Spinal cord (tissue), 10 donors: ENCODE measurements around the gene CHEK1. TPM values are rescaled to one million over a fixed set of nuclear protein-coding genes. Genes with fewer than 3 reads are reported as not detected.
"Not testable (repeated sequence)": the region's sequence is repeated elsewhere in the genome, so short reads cannot be mapped to it uniquely, and the experiment has no call there.

ENCODE experiments used
- DNase-seq, 6 donors: peaks; one replicate each; pipeline versions ENCODE4 v3.0.0 to v3.0.0-alpha.2; 2013 to 2015; ENCODE audit warnings: low spot score in 6 of 6, low read depth in 4 of 6
- H3K27ac ChIP-seq: one replicate; pipeline ENCODE4 v1.5.1; 2013; ENCODE audit warnings: low read depth, low read length, control low read depth
- H3K27me3 ChIP-seq: one replicate; pipeline ENCODE4 v1.6.1; 2013; ENCODE audit warnings: low read length; ENCODE audit not compliant: control insufficient read depth, insufficient read depth
- H3K36me3 ChIP-seq: one replicate; pipeline ENCODE4 v1.6.1; 2013; ENCODE audit warnings: low read length; ENCODE audit not compliant: control insufficient read depth, insufficient read depth
- H3K4me1 ChIP-seq: one replicate; pipeline ENCODE4 v1.6.1; 2013; ENCODE audit warnings: low read length; ENCODE audit not compliant: control insufficient read depth, insufficient read depth
- H3K4me3 ChIP-seq: one replicate; pipeline ENCODE4 v1.5.1; 2013; ENCODE audit warnings: low read depth, low read length, control low read depth
- H3K9me3 ChIP-seq: one replicate; pipeline ENCODE4 v1.6.1; 2013; ENCODE audit warnings: low read length; ENCODE audit not compliant: control insufficient read depth, insufficient read depth
- WGBS: methylation state at CpG from one replicate; pipeline ENCODE4 v1.1.5; 2013; ENCODE audit warnings: missing lambda C conversion rate; ENCODE audit not compliant: insufficient coverage; 5-methylcytosine and 5-hydroxymethylcytosine counted together
- polyA plus RNA-seq, 2 donors: library from polyadenylated mRNA; unstranded; fragments of 120-200 nt; gene quantifications; one replicate each; pipeline ENCODE4 v1.2.1, GENCODE V29; 2013; ENCODE audit not compliant: insufficient read length in 2 of 2
- small RNA-seq: library from RNA; depleted of rRNA; stranded (forward); fragments of <200 nt; gene quantifications from one replicate; pipeline ENCODE3, GENCODE V24; 2014; ENCODE audit warnings: low replicate concordance
- total RNA-seq, 2 donors: library from RNA; depleted of rRNA in 1 of 2; stranded (reverse); fragments of 120-200 nt in 1 of 2; fragments of >200 nt in 1 of 2; gene quantifications; one replicate each; pipeline versions ENCODE4 v1.2.3 to v1.2.4, GENCODE V29; 2013 to 2014
- donor health status: healthy.

The CHEK1 gene
- total and polyA plus RNA-seq, 4 donors, result 8.5 to 15.4 (median 11.6) TPM

DNA sequence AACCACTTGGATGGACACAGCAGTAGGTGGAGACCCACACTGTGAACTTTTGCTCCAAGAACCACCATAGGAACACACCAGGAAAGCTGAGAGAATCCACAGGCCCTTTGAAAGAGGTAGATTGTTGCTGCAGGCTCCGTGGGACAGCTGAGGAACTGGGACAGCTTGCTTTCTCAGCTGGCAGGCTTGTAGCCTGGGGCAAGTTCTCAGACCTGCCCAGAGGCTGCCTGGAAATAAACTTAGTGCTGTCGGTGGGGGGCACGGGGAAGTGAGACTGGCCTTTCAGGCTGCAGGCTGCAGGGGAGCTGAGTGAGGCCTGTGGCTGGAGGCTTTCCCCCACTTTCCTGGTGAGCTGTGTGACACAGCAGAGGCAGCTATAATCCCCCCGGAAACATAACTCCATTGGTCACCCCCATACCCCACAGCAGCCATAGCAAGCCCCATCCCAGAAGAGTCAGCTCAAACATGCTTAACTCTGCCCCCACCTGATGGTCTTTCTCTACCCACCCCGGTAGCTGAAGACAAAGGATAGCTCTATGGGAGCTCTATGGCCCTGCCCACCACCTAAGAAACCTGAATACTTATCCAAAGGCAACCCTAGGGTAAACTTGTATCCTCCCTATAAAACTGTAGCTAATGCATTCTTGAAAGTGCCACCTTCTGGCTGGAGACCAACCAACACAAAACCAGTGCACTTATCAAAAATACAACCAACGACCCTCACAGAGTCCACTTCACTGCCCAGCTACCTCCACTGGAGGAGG, 77.1 kb downstream of the CHEK1 start:
- WGBS, result 32% methylated on average over 6 of the region's 6 CpGs
- H3K27me3 ChIP-seq, result no peaks in the 10 kb centered on the region
- H3K9me3 ChIP-seq, result no peaks in the 10 kb centered on the region
- no peaks in the 10 kb centered on the region for H3K36me3 ChIP-seq
- H3K4me1 ChIP-seq, result no peaks in the 10 kb centered on the region
- H3K4me3 ChIP-seq, result no peak overlapping the region
- H3K27ac ChIP-seq, result no peak overlapping the region
- no peak for DNase-seq

GRCh38 chr11:125704686-125705085, 79.7 kb downstream of the CHEK1 start:
- not testable (repeated sequence) for H3K9me3 ChIP-seq, H3K4me1 ChIP-seq, H3K27ac ChIP-seq, DNase-seq, H3K27me3 ChIP-seq, H3K36me3 ChIP-seq, H3K4me3 ChIP-seq
- 98% methylated on average over 12 of the region's 24 CpGs for WGBS

GRCh38 chr11:125720781-125721180, 95.8 kb downstream of the CHEK1 start:
- H3K4me3 ChIP-seq, result no peak overlapping the region
- no peak for DNase-seq
- H3K36me3 ChIP-seq, result no peaks in the 10 kb centered on the region
- peaks cover 2% of the 10 kb centered on the region for H3K9me3 ChIP-seq
- no peaks in the 10 kb centered on the region for H3K27me3 ChIP-seq
- H3K4me1 ChIP-seq, result no peaks in the 10 kb centered on the region
- H3K27ac ChIP-seq, result no peak overlapping the region
- 97% methylated on average over 6 of the region's 6 CpGs for WGBS

DNA sequence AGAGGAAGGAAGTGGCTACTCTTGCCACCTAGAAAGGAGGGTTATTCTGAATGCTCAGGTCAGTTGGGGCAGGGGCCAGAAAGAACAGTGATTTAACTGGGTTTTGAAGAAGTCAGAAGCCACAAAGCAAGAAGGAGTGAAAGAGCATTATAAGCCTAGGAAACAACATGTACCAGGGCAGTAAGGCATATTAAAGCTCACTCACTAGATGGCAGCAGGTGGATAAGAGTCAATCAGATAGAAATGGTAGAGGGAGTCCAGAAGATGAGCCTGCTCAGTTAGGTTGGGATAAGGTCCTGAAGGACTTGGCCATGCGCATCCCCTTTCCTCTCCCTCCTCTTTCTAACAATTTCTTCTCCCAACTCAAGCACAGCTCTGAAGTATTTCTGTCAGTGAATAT, 99.2 kb downstream of the CHEK1 start:
- Histone ChIP-seq H3K9me3 (no peaks in the 10 kb centered on the region), H3K27ac (no peak overlapping the region), H3K4me3 (no peak overlapping the region), H3K27me3 (no peaks in the 10 kb centered on the region), H3K4me1 (no peaks in the 10 kb centered on the region), H3K36me3 (no peaks in the 10 kb centered on the region)
- WGBS, result no CpG with 5 or more reads among the region's 1 CpG
- peak in 1 of 6 donors; percentile 4 for DNase-seq

Small RNAs within 50 kb of the gene (small RNA-seq; reads per million reads assigned to genes)
- not detected for gene RNU2-35P

Other genes with a start within 250 kb of the CHEK1 start
- gene FEZ1, start 128.9 kb upstream of the CHEK1 start, total RNA-seq, result 100 to 1,000 TPM; 157 to 272 TPM
- 100 to 1,000 TPM; 391 to 414 TPM for gene FEZ1, start 128.9 kb upstream of the CHEK1 start, polyA plus RNA-seq
- gene EI24, start 55.7 kb upstream of the CHEK1 start, total RNA-seq, result 10 to 100 TPM; 65.8 to 75.5 TPM
- gene EI24, start 55.7 kb upstream of the CHEK1 start, polyA plus RNA-seq, result 10 to 100 TPM; 89.1 to 96.1 TPM
- gene STT3A, start 32.3 kb upstream of the CHEK1 start, total RNA-seq, result 10 to 100 TPM; 95.2 to 95.7 TPM
- 10 to 100 TPM; 86.9 to 94.5 TPM for gene STT3A, start 32.3 kb upstream of the CHEK1 start, polyA plus RNA-seq
- under 1 TPM; 0.17 to 0.79 TPM for gene ACRV1, start 55.7 kb downstream of the CHEK1 start, total RNA-seq
- 1 to 10 TPM; 3.8 TPM for gene ACRV1, start 55.7 kb downstream of the CHEK1 start, polyA plus RNA-seq
- not detected for gene PATE1, start 121.1 kb downstream of the CHEK1 start, total RNA-seq
- under 1 TPM in 1 of 2 donors, not detected in 1; 0.24 TPM for gene PATE1, start 121.1 kb downstream of the CHEK1 start, polyA plus RNA-seq
- gene PATE2, start 153.7 kb downstream of the CHEK1 start, total RNA-seq, result 1 to 10 TPM in 1 of 2 donors, under 1 TPM in 1; 0.61 to 1.5 TPM
- gene PATE2, start 153.7 kb downstream of the CHEK1 start, polyA plus RNA-seq, result under 1 TPM; 0.23 to 0.82 TPM
- not detected for gene PATE3, start 163.0 kb downstream of the CHEK1 start, total RNA-seq
- gene PATE3, start 163.0 kb downstream of the CHEK1 start, polyA plus RNA-seq, result under 1 TPM in 1 of 2 donors, not detected in 1; 0.12 TPM
- gene PATE4, start 208.2 kb downstream of the CHEK1 start, total RNA-seq, result not detected
- under 1 TPM in 1 of 2 donors, not detected in 1; 0.27 TPM for gene PATE4, start 208.2 kb downstream of the CHEK1 start, polyA plus RNA-seq